ENCODE results near the gene ST3GAL5.
A peak's percentile ranks its signal among the peaks of the same experiment; 100 is the strongest.
"Not testable (repeated sequence)": the region's sequence is repeated elsewhere in the genome, so short reads cannot be mapped to it uniquely, and the experiment has no call there.

Gene ST3GAL5

DNA sequence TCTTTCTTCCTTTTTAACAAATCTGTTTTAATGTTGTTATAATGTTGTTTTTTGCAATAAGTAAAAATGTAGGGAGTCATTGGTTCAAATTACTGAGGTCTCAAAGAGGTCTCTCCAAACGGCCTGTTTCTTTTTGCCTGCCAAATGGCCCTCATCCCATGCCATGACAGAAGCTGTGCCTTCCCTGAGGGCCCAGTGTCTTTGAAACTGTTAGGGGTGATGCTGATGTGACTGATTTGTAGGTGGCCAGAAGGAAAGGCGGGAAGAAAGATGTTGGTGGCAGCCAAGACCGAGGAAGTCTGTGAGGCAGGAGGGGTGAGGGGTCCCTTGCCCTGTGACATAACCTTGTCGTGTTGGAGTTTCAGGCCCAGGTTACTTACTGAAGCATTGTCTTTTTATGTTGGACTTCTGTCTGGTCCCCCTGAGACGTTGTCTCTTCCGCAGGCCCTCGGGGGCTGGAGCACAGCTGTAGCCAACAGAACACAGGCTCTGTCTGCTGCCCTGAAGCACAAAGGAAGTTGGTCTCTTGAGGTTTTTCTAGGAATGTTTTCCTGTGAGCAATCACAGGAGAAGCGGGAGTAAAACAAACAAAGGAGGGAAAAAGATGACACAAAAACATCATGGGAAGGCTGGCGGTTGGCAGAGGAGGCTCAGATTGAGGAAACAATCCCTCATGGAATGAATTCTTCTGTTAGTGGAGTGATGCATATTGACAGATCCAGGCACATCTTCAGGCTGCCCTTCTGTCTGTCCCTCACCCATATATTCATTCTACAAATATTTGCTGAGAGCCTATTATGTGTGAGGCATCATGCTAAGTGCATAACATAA, 4.9 kb upstream of the ST3GAL5 start:
- in situ Hi-C loops (cut with MboI; ENCODE audit: low sequenced_read_pairs), result no loop called here
- Histone ChIP-seq H3K27me3 (ENCODE audit: low read depth) (no peaks in the 10 kb centered on the region), H3K36me3 (replicated peaks) (no peaks in the 10 kb centered on the region), H3K9me3 (no peaks in the 10 kb centered on the region), H3K4me3 (no peak overlapping the region), H3K4me1 (no peaks in the 10 kb centered on the region)
- no peak for DNase-seq (ENCODE audit: low spot score in 2 of 2)

DNA sequence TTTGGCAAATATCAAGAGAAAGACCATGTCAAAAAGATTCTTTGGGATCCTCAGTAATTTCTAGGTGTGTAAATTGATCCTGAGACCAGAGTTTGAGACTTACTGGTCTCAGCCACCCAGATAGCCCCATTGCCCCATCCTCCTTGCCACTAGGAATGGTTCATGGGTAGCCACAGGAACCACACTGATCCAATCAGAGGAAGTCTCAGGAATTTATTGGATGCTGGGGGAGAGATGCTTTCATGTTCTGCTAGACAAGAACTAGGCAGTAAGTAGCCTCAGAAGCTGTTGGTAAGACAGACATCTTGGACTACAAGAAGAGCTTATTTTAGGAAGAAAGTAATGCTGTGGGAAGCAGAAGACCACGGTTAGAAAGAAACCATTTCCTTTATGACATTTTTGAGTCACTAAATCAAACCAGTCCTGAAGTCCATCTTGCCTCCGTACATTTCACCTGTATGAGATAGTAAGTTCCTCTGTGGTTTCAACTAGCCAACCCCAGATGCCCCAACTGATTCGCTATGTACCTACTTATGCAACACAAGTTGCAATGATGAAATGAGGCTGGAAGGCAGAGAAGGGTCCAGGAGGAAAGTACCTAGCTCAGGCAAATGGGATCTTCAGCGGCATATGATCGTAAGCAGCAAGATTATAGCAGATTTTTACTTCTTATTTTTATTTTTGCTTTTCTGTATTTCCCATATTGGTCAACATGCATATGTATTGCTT, 3.6 kb upstream of the ST3GAL5 start:
- Histone ChIP-seq H3K36me3 (replicated peaks) (no peaks in the 10 kb centered on the region), H3K4me3 (no peak overlapping the region), H3K27me3 (ENCODE audit: low read depth) (no peaks in the 10 kb centered on the region), H3K4me1 (peaks cover 6% of the 10 kb centered on the region), H3K9me3 (no peaks in the 10 kb centered on the region)
- no peak for DNase-seq (ENCODE audit: low spot score in 2 of 2)
- in situ Hi-C loops (cut with MboI; ENCODE audit: low sequenced_read_pairs), result no loop called here

DNA sequence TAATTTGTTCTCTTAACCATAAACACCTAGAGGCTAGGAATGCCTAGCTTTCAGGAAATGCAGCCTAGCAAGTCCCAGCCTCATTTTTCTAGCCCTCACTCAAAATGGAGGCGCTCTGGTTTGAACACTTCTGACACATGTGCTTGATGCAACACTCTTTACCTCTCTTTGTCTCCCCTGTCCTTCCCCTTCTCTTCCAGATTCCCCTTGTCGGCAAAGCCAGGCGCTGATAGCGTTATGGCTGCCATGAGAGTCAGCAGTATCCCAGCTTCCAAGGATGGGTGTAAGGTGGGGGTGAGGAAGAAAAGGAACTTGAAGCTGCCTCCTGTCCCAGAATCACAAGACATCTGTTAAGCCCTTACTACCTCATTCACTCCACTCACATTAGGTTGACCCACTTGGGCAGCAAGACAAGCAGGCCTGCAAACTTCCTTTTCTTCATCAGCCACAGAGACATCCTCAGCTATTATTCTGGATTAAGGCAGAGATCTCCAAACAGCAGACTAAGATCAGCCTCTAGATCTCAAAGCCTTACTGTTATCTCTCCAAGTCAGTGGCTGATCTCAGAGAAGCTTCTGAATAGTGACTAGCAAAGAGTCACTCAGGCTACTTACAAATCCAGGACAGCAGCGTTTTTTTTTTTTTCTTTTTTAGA, 1.9 kb upstream of the ST3GAL5 start:
- no peak for DNase-seq (ENCODE audit: low spot score in 2 of 2)
- H3K27me3 ChIP-seq (ENCODE audit: low read depth), result no peaks in the 10 kb centered on the region
- H3K9me3 ChIP-seq, result no peaks in the 10 kb centered on the region
- H3K4me3 ChIP-seq, result no peak overlapping the region
- in situ Hi-C loops (cut with MboI; ENCODE audit: low sequenced_read_pairs), result no loop called here
- peaks cover 12% of the 10 kb centered on the region for H3K4me1 ChIP-seq
- no peaks in the 10 kb centered on the region for H3K36me3 ChIP-seq (replicated peaks)

DNA sequence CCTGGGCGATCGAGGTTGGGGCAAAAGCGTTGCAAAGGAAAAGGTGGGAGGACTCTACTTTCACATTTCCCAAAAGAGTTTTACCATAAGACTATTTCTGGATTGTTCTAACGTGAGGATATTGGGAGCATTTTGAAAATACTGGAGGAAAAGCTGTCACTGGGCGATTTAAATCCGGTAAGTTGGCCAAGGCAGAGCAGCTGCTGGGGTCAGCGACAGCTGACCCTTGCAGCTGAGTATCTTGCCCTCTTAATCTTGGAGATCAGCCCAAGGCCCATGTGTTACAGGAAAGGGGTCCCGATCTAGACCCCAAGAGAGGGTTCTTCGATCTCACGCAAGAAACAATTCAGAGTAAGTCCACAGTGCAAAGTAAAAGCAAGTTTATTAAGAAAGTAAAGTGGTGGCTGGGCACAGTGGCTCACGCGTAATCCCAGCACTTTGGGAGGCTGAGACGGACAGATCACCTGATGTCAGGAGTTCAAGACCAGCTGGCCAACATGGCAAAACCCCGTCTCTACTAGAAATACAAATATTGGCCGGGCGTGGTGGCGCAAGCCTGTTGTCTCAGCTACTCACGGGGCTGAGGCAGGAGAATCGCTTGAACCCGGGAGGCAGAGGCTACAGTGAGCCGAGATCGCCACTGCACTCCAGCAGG, 964 bp upstream of the ST3GAL5 start:
- no peak for DNase-seq (ENCODE audit: low spot score in 2 of 2)
- Histone ChIP-seq H3K9me3 (no peaks in the 10 kb centered on the region), H3K4me3 (peak overlapping the region; percentile 55), H3K27me3 (ENCODE audit: low read depth) (no peaks in the 10 kb centered on the region), H3K4me1 (peaks cover 12% of the 10 kb centered on the region), H3K36me3 (replicated peaks) (no peaks in the 10 kb centered on the region)
- in situ Hi-C loops (cut with MboI; ENCODE audit: low sequenced_read_pairs), result no loop called here

DNA sequence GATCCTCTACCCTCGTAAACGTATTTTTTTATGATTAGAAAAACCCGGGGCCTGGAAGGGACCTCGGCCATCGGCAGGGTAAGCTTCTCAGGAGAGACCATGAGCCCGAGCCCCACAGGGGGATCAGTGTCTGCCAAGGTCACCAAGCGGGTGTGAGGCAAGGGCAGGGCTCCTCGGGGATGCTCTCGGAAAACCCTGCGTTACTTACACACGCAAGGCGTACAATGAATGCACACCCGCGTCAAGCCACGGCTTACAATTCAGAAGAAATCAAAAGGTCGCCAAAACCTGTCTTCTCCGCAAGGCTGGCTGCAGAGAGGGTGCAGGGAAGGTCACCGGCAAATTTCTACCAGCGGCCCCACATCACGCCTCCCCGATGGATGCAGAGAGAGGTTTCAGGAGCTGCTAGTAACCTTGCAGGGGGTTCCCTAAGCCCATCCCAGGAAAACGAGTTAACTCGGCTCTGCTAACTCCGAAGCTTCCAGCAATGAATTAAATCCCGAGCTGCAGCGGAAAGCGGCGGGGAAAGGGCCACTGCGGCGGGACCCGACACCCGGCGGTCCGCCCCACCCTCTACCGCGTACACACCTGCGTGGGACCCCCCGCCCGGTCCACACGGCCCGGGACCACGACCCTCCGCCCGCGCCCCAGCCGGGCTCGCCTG, 638 bp downstream of the ST3GAL5 start:
- DNase-seq (ENCODE audit: low spot score in 2 of 2), result peak; percentile 31 to 57
- H3K9me3 ChIP-seq, result peaks cover 2% of the 10 kb centered on the region; the same call in 1 of the 2 replicates
- no peaks in the 10 kb centered on the region for H3K27me3 ChIP-seq (ENCODE audit: low read depth)
- H3K36me3 ChIP-seq (replicated peaks), result no peaks in the 10 kb centered on the region
- peaks cover 12% of the 10 kb centered on the region for H3K4me1 ChIP-seq
- in situ Hi-C loops (cut with MboI; ENCODE audit: low sequenced_read_pairs), result no loop called here
- peak overlapping the region; percentile 55 for H3K4me3 ChIP-seq

DNA sequence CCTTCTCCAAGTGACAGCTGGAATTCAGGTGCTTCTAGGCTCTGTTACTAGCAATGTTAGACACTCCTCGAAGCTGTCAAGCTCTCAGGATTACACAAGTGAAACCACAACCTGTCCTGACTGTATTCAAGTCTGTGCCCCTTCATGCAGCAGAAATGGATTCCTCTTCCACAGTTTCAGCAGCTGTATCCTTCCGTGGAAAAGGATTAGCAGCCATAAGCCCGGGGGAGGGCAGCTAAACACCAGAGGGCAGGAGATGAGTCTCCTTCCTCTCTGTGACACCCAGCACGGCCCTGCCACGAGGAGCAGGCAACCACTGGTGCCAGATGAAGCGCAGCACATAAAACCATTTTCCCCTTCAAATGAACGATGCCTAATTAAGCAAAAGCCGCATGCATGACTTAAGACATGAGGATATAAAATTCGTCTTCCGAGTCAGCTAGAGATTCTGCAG, 1.2 kb downstream of the ST3GAL5 start:
- in situ Hi-C loops (cut with MboI; ENCODE audit: low sequenced_read_pairs), result no loop called here
- Histone ChIP-seq H3K4me3 (peak overlapping the region; percentile 55), H3K27me3 (ENCODE audit: low read depth) (no peaks in the 10 kb centered on the region), H3K36me3 (replicated peaks) (no peaks in the 10 kb centered on the region), H3K9me3 (peaks cover 8% of the 10 kb centered on the region), H3K4me1 (peaks cover 12% of the 10 kb centered on the region)
- peak in 1 of 2 experiments; percentile 60 for DNase-seq (ENCODE audit: low spot score in 2 of 2)

DNA sequence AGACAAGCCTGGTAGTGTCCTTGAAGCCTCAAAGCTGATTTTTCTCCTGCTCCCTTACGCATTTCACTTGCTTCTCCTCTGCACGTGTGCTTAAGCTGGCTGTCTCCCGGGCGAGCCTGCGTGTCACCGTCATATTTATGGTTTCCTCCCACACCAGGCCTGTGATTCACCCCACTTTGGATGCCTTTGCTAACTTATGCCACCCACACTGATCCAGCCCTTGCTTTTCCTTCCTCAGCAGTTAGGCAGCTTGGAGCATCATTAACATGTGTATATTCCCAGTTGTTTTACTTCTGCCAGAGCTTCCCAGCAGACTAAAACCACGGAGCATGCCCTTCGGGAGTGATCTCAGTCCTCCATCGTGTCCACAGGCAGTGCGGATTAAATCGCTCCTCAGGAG, 2.2 kb downstream of the ST3GAL5 start:
- Histone ChIP-seq H3K4me1 (peaks cover 12% of the 10 kb centered on the region), H3K36me3 (replicated peaks) (no peaks in the 10 kb centered on the region), H3K4me3 (no peak overlapping the region), H3K27me3 (ENCODE audit: low read depth) (no peaks in the 10 kb centered on the region), H3K9me3 (peaks cover 17% of the 10 kb centered on the region)
- in situ Hi-C loops (cut with MboI; ENCODE audit: low sequenced_read_pairs), result no loop called here
- DNase-seq (ENCODE audit: low spot score in 2 of 2), result no peak

DNA sequence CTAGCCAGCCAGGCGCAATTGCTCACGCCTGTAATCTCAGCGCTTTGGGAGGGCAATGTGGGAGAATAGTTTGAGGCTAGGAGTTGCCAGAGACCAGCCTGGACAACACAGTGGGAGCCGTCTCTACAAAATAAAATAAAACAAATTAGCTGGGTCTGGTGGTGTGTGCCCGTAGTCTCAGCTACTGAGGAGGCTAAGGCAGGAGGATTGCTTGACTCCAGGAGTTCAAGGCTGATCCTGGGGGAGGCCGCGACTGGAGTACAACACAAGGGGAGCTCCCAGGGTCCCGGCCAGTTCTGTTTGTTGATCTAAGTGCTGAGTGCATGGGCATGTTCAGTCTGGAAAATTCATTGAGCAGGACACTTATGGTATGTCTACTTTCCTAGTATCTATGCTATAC, 2.6 kb downstream of the ST3GAL5 start:
- H3K9me3 ChIP-seq, result peaks cover 17% of the 10 kb centered on the region
- no peaks in the 10 kb centered on the region for H3K36me3 ChIP-seq (replicated peaks)
- peaks cover 12% of the 10 kb centered on the region for H3K4me1 ChIP-seq
- no peak overlapping the region for H3K4me3 ChIP-seq
- in situ Hi-C loops (cut with MboI; ENCODE audit: low sequenced_read_pairs), result no loop called here
- no peaks in the 10 kb centered on the region for H3K27me3 ChIP-seq (ENCODE audit: low read depth)
- no peak for DNase-seq (ENCODE audit: low spot score in 2 of 2)

DNA sequence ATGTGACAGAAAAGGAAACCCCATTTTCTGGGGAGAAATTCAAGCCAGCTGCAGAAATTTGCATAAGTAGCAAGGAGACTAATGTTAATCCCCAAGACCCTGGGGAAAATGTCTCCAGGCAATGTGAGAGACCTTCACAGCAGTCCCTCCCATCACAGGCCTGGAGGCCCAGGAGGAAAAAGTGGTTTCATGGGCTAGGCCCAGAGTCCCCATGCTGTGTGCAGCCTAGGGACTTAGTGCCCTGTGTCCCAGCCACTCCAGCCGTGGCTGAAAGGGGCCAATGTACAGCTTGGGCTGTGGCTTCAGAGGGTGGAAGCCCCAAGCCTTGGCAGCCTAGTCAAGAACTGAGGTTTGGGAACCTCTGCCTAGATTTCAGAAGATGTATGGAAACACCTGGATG, 7.0 kb downstream of the ST3GAL5 start:
- H3K4me3 ChIP-seq; H3K4me1 ChIP-seq; H3K36me3 ChIP-seq (replicated peaks); in situ Hi-C loops (cut with MboI; ENCODE audit: low sequenced_read_pairs); DNase-seq (ENCODE audit: low spot score in 2 of 2); H3K27me3 ChIP-seq (ENCODE audit: low read depth): not testable (repeated sequence)
- H3K9me3 ChIP-seq, result peaks cover 17% of the 10 kb centered on the region

DNA sequence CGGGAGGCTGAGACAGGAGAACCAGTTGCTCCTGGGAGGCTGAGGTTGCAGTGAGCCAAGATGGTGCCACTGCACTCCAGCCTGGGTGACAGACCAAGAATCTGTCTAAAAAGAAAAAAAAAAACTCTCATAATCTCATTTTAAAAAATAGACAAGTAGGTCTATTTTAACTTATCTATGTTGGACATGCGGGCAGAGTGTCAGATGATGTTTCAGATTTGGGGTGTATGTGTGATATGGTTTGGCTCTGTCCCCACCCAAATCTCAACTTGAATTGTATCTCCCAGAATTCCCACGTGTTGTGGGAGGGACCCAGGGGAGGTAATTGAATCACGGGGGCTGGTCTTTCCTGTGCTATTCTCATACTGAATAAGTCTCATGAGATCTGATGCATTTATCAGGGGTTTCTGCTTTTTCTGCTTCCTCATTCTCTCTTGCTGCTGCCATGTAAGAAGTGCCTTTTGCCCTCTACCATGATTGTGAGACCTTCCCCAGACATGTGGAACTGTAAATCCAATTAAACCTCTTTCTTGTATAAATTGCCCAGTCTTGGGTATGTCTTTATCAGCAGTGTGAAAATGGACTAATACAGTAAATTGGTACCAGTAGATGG, 8.0 kb downstream of the ST3GAL5 start:
- H3K36me3 ChIP-seq (replicated peaks); H3K27me3 ChIP-seq (ENCODE audit: low read depth); in situ Hi-C loops (cut with MboI; ENCODE audit: low sequenced_read_pairs): not testable (repeated sequence)

DNA sequence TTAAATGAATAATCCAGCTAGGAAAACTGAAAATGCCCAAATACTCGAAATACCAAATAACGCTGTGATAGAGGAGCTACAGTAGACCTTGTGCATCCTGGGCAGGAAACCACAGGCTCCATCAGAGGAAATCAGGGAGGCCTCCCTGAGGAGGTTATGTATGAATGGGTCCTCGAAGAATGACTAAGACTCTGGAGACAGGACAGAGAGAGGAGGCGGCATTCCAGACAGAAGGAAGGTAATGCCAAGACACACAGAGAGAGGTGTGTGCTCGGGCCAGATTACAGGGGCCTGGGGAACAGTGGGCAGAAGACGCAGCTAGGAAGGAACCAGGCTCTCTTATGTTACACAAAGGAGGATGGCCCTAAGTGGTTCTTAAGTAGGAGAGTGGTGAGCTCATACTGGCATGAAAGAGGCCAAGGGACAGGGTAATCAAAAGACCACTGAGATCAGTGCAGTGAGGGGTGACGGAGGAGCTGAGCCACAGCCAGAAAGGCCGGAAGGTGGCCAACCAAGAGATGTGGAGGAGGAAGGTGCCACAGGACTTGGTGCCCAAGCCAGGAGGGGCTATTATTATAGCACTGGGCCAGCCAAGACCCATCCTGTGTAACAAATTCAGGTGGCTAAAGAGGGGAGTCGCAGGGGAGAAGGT, 9.9 kb downstream of the ST3GAL5 start:
- H3K9me3 ChIP-seq, result peaks cover 17% of the 10 kb centered on the region
- H3K36me3 ChIP-seq (replicated peaks), result no peaks in the 10 kb centered on the region
- no peak for DNase-seq (ENCODE audit: low spot score in 2 of 2)
- peaks cover 13% of the 10 kb centered on the region for H3K4me1 ChIP-seq
- in situ Hi-C loops (cut with MboI; ENCODE audit: low sequenced_read_pairs), result no loop called here
- H3K27me3 ChIP-seq (ENCODE audit: low read depth), result no peaks in the 10 kb centered on the region
- H3K4me3 ChIP-seq, result no peak overlapping the region

More for the DNA sequence above, 8.0 kb downstream of the ST3GAL5 start:
- peaks cover 17% of the 10 kb centered on the region for H3K9me3 ChIP-seq
- not testable (repeated sequence) for H3K4me3 ChIP-seq; DNase-seq (ENCODE audit: low spot score in 2 of 2); H3K4me1 ChIP-seq

DNA sequence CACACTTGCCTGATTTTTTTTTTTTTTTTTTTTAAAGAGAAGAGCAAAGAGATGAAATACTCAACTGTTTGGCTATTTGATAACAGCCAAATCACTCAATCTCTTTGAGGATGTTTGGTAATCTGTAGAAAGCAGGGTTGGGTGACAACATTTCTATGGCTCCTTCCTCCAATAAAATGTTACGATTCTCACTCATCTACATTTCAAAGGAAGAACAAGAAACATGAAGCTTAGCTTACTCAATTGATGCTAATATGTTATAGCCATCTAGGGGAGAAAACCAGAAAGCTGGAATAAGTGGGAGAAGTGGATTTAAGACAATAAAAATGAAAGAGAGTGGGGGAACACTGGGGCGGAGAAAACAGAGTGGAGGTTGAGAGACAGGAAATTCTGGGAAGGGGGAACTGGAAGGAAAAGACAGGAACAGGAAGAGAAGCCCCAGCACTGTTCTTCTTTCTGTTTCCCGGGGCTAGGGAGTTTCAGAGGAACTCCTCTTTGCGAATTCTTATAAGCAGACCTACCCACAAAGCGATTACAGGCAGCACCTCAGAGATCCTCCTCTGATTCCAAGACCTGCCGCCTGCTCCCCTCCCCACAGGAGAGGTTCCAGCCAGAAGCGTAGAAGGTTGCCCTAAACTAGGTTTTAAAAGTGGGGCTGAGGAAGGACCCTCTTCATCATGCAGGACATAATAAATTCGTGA, 13.3 kb downstream of the ST3GAL5 start:
- in situ Hi-C loops (cut with MboI; ENCODE audit: low sequenced_read_pairs), result no loop called here
- H3K4me1 ChIP-seq, result peaks cover 13% of the 10 kb centered on the region
- H3K9me3 ChIP-seq, result no peaks in the 10 kb centered on the region
- H3K36me3 ChIP-seq (replicated peaks), result no peaks in the 10 kb centered on the region
- DNase-seq (ENCODE audit: low spot score in 2 of 2), result peak in 1 of 2 experiments; percentile 73
- no peak overlapping the region for H3K4me3 ChIP-seq
- no peaks in the 10 kb centered on the region for H3K27me3 ChIP-seq (ENCODE audit: low read depth)

All from HAP-1 (cell line).